NCI-H460 (cell line): Measurements from ENCODE around the gene SGSM1. TPM values are rescaled to one million over a fixed set of nuclear protein-coding genes. Genes with fewer than 3 reads are reported as not detected.
"Not testable (repeated sequence)": the region's sequence is repeated elsewhere in the genome, so short reads cannot be mapped to it uniquely, and the experiment has no call there.

ENCODE experiments used
- DNase-seq: peaks from one replicate; pipeline ENCODE4 v3.0.0-alpha.2; 2016; ENCODE audit warnings: low read depth; ENCODE audit errors: extremely low read depth
- total RNA-seq: library from RNA; depleted of rRNA; stranded (reverse); fragments of >200 nt; shearing (Covaris generic); gene quantifications from 2 replicates; pipeline ENCODE4 v1.2.3, GENCODE V29; 2014

SGSM1 gene
- total RNA-seq, 1 experiment from 2014 or later, result 1.1 TPM

- DNase-seq, result no peak
Observed at GRCh38 chr22:24893341-24894070, 87.5 kb downstream of the SGSM1 start.

GRCh38 chr22:24894220-24894975 lies 88.4 kb downstream of the SGSM1 start:
- DNase-seq, result peak; percentile 98

- DNase-seq, result peak; percentile 69
Observed at GRCh38 chr22:24894998-24895397, 89.0 kb downstream of the SGSM1 start.

- DNase-seq, result no peak
Observed at GRCh38 chr22:24901448-24901847, 95.4 kb downstream of the SGSM1 start.

- no peak for DNase-seq
Observed at GRCh38 chr22:24905909-24906308, 99.9 kb downstream of the SGSM1 start.

GRCh38 chr22:24907101-24907500 lies 101.1 kb downstream of the SGSM1 start:
- DNase-seq, result not testable (repeated sequence)

GRCh38 chr22:24920029-24920428 lies 114.0 kb downstream of the SGSM1 start:
- DNase-seq, result no peak

- DNase-seq, result no peak
Observed at GRCh38 chr22:24925586-24926427, 119.8 kb downstream of the SGSM1 start.

GRCh38 chr22:24926428-24926725 lies 120.4 kb downstream of the SGSM1 start:
- no peak for DNase-seq

- no peak for DNase-seq
Observed at GRCh38 chr22:24926849-24927579, 121.0 kb downstream of the SGSM1 start.

GRCh38 chr22:24928322-24928721 lies 122.3 kb downstream of the SGSM1 start:
- no peak for DNase-seq

GRCh38 chr22:24930678-24931077 lies 124.7 kb downstream of the SGSM1 start:
- DNase-seq, result no peak

GRCh38 chr22:24935771-24936483 lies 129.9 kb downstream of the SGSM1 start:
- no peak for DNase-seq

GRCh38 chr22:24937114-24937513 lies 131.1 kb downstream of the SGSM1 start:
- DNase-seq, result peak; percentile 34

GRCh38 chr22:24938741-24939341 lies 132.8 kb downstream of the SGSM1 start:
- peak; percentile 34 for DNase-seq

- no peak for DNase-seq
Observed at GRCh38 chr22:24942301-24942700, 136.3 kb downstream of the SGSM1 start.

GRCh38 chr22:24944217-24944937 lies 138.4 kb downstream of the SGSM1 start:
- no peak for DNase-seq

- DNase-seq, result no peak
Observed at GRCh38 chr22:24945430-24945829, 139.4 kb downstream of the SGSM1 start.

GRCh38 chr22:24947383-24947782 lies 141.4 kb downstream of the SGSM1 start:
- DNase-seq, result no peak
